ENCODE results near the gene SWSAP1. TPM values are rescaled to one million over a fixed set of nuclear protein-coding genes. Genes with fewer than 3 reads are reported as not detected.
A peak's percentile ranks its signal among the peaks of the same experiment; 100 is the strongest.

The SWSAP1 gene
- total RNA-seq, 1 experiment from 2014 or later = 3.0 TPM

GRCh38 chr19:11374433-11375142 is at the start of gene SWSAP1 (continued):
- TF ChIP-seq, protein P1, sequence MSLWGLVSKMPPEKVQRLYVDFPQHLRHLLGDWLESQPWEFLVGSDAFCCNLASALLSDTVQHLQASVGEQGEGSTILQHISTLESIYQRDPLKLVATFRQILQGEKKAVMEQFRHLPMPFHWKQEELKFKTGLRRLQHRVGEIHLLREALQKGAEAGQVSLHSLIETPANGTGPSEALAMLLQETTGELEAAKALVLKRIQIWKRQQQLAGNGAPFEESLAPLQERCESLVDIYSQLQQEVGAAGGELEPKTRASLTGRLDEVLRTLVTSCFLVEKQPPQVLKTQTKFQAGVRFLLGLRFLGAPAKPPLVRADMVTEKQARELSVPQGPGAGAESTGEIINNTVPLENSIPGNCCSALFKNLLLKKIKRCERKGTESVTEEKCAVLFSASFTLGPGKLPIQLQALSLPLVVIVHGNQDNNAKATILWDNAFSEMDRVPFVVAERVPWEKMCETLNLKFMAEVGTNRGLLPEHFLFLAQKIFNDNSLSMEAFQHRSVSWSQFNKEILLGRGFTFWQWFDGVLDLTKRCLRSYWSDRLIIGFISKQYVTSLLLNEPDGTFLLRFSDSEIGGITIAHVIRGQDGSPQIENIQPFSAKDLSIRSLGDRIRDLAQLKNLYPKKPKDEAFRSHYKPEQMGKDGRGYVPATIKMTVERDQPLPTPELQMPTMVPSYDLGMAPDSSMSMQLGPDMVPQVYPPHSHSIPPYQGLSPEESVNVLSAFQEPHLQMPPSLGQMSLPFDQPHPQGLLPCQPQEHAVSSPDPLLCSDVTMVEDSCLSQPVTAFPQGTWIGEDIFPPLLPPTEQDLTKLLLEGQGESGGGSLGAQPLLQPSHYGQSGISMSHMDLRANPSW (CRISPR knock-in tag; conservative IDR thresholded peaks at IDR 0.05; ENCODE audit: low read depth) = no peak
- TF ChIP-seq PRRX2 (CRISPR knock-in tag; IDR thresholded peaks at IDR 0.05) (no peak), NR3C1 (CRISPR knock-in tag; conservative IDR thresholded peaks at IDR 0.05; ENCODE audit: low read depth) (no peak), GRHL2 (CRISPR knock-in tag; IDR thresholded peaks at IDR 0.05; ENCODE audit: insufficient replicate concordance, severe bottlenecking) (no peak), NR1H2 (CRISPR knock-in tag; IDR thresholded peaks at IDR 0.05) (no peak), TEAD4 (CRISPR knock-in tag; IDR thresholded peaks at IDR 0.05) (no peak), SOX15 (CRISPR knock-in tag; IDR thresholded peaks at IDR 0.05) (no peak), ERG (CRISPR knock-in tag; IDR thresholded peaks at IDR 0.05) (no peak), CREM (CRISPR knock-in tag; IDR thresholded peaks at IDR 0.05) (no peak), RORB (CRISPR knock-in tag; IDR thresholded peaks at IDR 0.05) (no peak; the same call in 1 of the 2 replicates), ZNF317 (CRISPR knock-in tag; IDR thresholded peaks at IDR 0.05; ENCODE audit: borderline replicate concordance, low read depth) (no peak), NR2C2 (CRISPR knock-in tag; IDR thresholded peaks at IDR 0.05) (no peak), NFYB (CRISPR knock-in tag; conservative IDR thresholded peaks at IDR 0.05; ENCODE audit: low read depth) (peak; percentile 83), MLX (CRISPR knock-in tag; IDR thresholded peaks at IDR 0.05) (no peak), ZNF423 (CRISPR knock-in tag; IDR thresholded peaks at IDR 0.05) (no peak), ZNF138 (CRISPR knock-in tag; conservative IDR thresholded peaks at IDR 0.05) (no peak), CTCF (IDR thresholded peaks at IDR 0.05) (no peak), TEAD1 (CRISPR knock-in tag; IDR thresholded peaks at IDR 0.05) (0 out of 2 replicates have a peak, but pooled peaks have one; percentile 68), MXD4 (CRISPR knock-in tag; IDR thresholded peaks at IDR 0.05; ENCODE audit: borderline replicate concordance) (no peak)

DNA sequence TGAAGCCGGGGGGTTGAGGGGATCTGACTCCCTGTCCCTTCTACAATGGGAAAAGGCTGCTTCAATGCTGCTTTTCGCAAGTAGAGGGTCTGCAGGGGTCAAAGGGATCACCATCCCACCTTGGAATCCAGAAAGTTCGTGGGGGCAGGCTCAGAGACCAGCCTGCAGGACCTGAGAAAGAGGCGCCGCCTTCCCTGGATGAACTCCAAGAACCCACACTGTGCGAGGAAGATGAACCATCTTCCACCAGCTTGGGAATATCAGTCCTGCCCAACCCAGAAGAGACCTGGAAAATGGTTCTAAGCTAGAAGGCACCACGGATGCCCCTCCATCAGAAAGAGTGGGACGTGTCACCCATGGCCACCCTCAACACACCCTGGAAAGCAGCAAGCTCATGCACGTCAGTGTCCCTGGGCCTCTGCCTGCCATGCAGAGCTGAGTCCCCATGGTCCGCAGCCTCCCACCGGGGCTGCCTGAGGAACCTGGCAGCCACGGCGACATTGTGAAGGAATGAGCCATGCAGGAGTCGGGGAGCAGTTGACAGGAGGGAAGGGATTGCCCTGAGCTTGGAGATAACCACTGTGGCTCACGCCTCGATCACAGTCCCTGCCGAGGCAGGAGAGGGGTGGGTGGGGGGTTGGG is 49.6 kb upstream of the SWSAP1 start:
- Mint-ChIP-seq H3K4me3 (no peak overlapping the region), H3K9me3 (no peaks in the 10 kb centered on the region), H3K27ac (no peak overlapping the region), H3K27me3 (ENCODE audit: low read depth) (no peaks in the 10 kb centered on the region; the same call in 1 of the 2 replicates), H3K4me1 (peaks cover 16% of the 10 kb centered on the region), H3K36me3 (no peaks in the 10 kb centered on the region)
- ATAC-seq (no peak), DNase-seq (ENCODE audit: low spot score) (no peak)
- ChIA-PET CTCF (interaction anchor here (0.9 to 1.4 kb wide), 3 partner anchors 29 to 56 kb away, joined by 3 to 5 read pairs (median 4); partner anchors contain the start of gene TSPAN16), POLR2A (no interaction called here)
- no peak for TF ChIP-seq ZNF423 (CRISPR knock-in tag; IDR thresholded peaks at IDR 0.05)
- TF ChIP-seq ZNF317 (CRISPR knock-in tag; IDR thresholded peaks at IDR 0.05; ENCODE audit: borderline replicate concordance, low read depth) = no peak
- no peak for TF ChIP-seq FOXP1 (CRISPR knock-in tag; IDR thresholded peaks at IDR 0.05; ENCODE audit: borderline replicate concordance)
- TF ChIP-seq ESRRA (CRISPR knock-in tag; IDR thresholded peaks at IDR 0.05; ENCODE audit: borderline replicate concordance) = no peak
- no peak for TF ChIP-seq PRRX2 (CRISPR knock-in tag; IDR thresholded peaks at IDR 0.05)
- no peak for TF ChIP-seq ZNF396 (CRISPR knock-in tag; IDR thresholded peaks at IDR 0.05; ENCODE audit: borderline replicate concordance)
- TF ChIP-seq, protein P2, sequence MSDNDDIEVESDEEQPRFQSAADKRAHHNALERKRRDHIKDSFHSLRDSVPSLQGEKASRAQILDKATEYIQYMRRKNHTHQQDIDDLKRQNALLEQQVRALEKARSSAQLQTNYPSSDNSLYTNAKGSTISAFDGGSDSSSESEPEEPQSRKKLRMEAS (CRISPR knock-in tag; IDR thresholded peaks at IDR 0.05) = no peak
- no peak for TF ChIP-seq ZMAT4 (CRISPR knock-in tag; IDR thresholded peaks at IDR 0.05)
- no peak for TF ChIP-seq HMGXB4 (CRISPR knock-in tag; IDR thresholded peaks at IDR 0.05)
- TF ChIP-seq, protein P3, sequence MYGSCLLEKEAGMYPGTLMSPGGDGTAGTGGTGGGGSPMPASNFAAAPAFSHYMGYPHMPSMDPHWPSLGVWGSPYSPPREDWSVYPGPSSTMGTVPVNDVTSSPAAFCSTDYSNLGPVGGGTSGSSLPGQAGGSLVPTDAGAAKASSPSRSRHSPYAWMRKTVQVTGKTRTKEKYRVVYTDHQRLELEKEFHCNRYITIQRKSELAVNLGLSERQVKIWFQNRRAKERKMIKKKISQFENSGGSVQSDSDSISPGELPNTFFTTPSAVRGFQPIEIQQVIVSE (CRISPR knock-in tag; IDR thresholded peaks at IDR 0.05; ENCODE audit: borderline replicate concordance) = no peak

Measured in WTC11 (cell line).